GM08714 (cell line): ENCODE data around the gene MINDY3.

ENCODE experiments used
- H3K4me3 ChIP-seq: fragments of 200-500 bp; sonication (Bioruptor generic); 2 replicates; pipeline ENCODE4 v1.5.1; 2014; ENCODE audit warnings: mild to moderate bottlenecking, low read length, inconsistent platforms
- ZNF274 ChIP-seq: IDR thresholded peaks from 2 replicates; pipeline ENCODE4 v1.6.1; 2012; ENCODE audit warnings: mild to moderate bottlenecking, low read depth, low read length

The MINDY3 gene

GRCh38 chr10:15748126-15748525 is 112.2 kb downstream of the MINDY3 start:
- no peak overlapping the region for H3K4me3 ChIP-seq
- no peak for TF ChIP-seq ZNF274

- TF ChIP-seq ZNF274, result no peak
- no peak overlapping the region for H3K4me3 ChIP-seq
Measured at GRCh38 chr10:15747632-15748031, 112.7 kb downstream of the MINDY3 start.

- TF ChIP-seq ZNF274, result no peak
- no peak overlapping the region for H3K4me3 ChIP-seq
Measured at GRCh38 chr10:15745751-15746150, 114.6 kb downstream of the MINDY3 start.

GRCh38 chr10:15744217-15744865 is 116.0 kb downstream of the MINDY3 start:
- no peak for TF ChIP-seq ZNF274
- H3K4me3 ChIP-seq, result no peak overlapping the region

GRCh38 chr10:15743443-15743842 is 116.9 kb downstream of the MINDY3 start:
- no peak for TF ChIP-seq ZNF274
- H3K4me3 ChIP-seq, result no peak overlapping the region

- H3K4me3 ChIP-seq, result no peak overlapping the region
- TF ChIP-seq ZNF274, result no peak
Measured at GRCh38 chr10:15742836-15743235, 117.5 kb downstream of the MINDY3 start.

- no peak overlapping the region for H3K4me3 ChIP-seq
- no peak for TF ChIP-seq ZNF274
Measured at GRCh38 chr10:15742102-15742501, 118.2 kb downstream of the MINDY3 start.

GRCh38 chr10:15741581-15741980 is 118.7 kb downstream of the MINDY3 start:
- TF ChIP-seq ZNF274, result no peak

GRCh38 chr10:15740261-15740660 is 120.0 kb downstream of the MINDY3 start:
- H3K4me3 ChIP-seq, result no peak overlapping the region
- no peak for TF ChIP-seq ZNF274

More at GRCh38 chr10:15741581-15741980, 118.7 kb downstream of the MINDY3 start:
- no peak overlapping the region for H3K4me3 ChIP-seq

- no peak for TF ChIP-seq ZNF274
- H3K4me3 ChIP-seq, result no peak overlapping the region
Measured at GRCh38 chr10:15739254-15739970, 120.9 kb downstream of the MINDY3 start.

GRCh38 chr10:15738270-15738925 is 121.9 kb downstream of the MINDY3 start:
- no peak for TF ChIP-seq ZNF274
- no peak overlapping the region for H3K4me3 ChIP-seq

- TF ChIP-seq ZNF274, result no peak
- H3K4me3 ChIP-seq, result no peak overlapping the region
Measured at GRCh38 chr10:15737656-15738055, 122.7 kb downstream of the MINDY3 start.

- TF ChIP-seq ZNF274, result no peak
- no peak overlapping the region for H3K4me3 ChIP-seq
Measured at GRCh38 chr10:15735763-15736162, 124.5 kb downstream of the MINDY3 start.

- TF ChIP-seq ZNF274, result no peak
- no peak overlapping the region for H3K4me3 ChIP-seq
Measured at GRCh38 chr10:15730341-15730740, 130.0 kb downstream of the MINDY3 start.

GRCh38 chr10:15729890-15730289 is 130.4 kb downstream of the MINDY3 start:
- no peak for TF ChIP-seq ZNF274
- no peak overlapping the region for H3K4me3 ChIP-seq
